ENCODE results near the gene CPN1.
A peak's percentile ranks its signal among the peaks of the same experiment; 100 is the strongest.

Gene CPN1

GRCh38 chr10:100053686-100054460, 27.8 kb downstream of the CPN1 start:
- H3K27ac ChIP-seq (ENCODE audit: low read length), result no peak overlapping the region
- H3K36me3 ChIP-seq (replicated peaks; ENCODE audit: low read depth, low read length), result no peaks in the 10 kb centered on the region
- H3K4me1 ChIP-seq (ENCODE audit: low read length), result no peaks in the 10 kb centered on the region
- no peak overlapping the region for H3K4me2 ChIP-seq (ENCODE audit: low read length)
- H2AFZ ChIP-seq (ENCODE audit: low read depth, low read length), result no peak overlapping the region
- H3K79me2 ChIP-seq (ENCODE audit: low read length), result no peaks in the 10 kb centered on the region
- TF ChIP-seq CTCF (IDR thresholded peaks at IDR 0.05; ENCODE audit: low read depth, low read length), result no peak
- TF ChIP-seq EZH2phosphoT487 (IDR thresholded peaks at IDR 0.05; ENCODE audit: low read depth), result no peak
- H4K20me1 ChIP-seq (ENCODE audit: insufficient read depth, low read length), result no peaks in the 10 kb centered on the region
- peaks cover 12% of the 10 kb centered on the region for H3K27me3 ChIP-seq (ENCODE audit: low read depth, low read length)
- no peak overlapping the region for H3K9ac ChIP-seq (ENCODE audit: low read length)
- H3K4me3 ChIP-seq (ENCODE audit: low read length), result no peak overlapping the region
- no peaks in the 10 kb centered on the region for H3K9me3 ChIP-seq (ENCODE audit: insufficient read depth, low read length)

- no peak overlapping the region for H3K27ac ChIP-seq (ENCODE audit: low read length)
- peak overlapping the region; percentile 87; the same call in 1 of the 2 replicates for H2AFZ ChIP-seq (ENCODE audit: low read depth, low read length)
Observed at GRCh38 chr10:100046021-100046486, 35.6 kb downstream of the CPN1 start.

GRCh38 chr10:100045592-100045991, 36.1 kb downstream of the CPN1 start:
- H4K20me1 ChIP-seq (ENCODE audit: insufficient read depth, low read length), result no peaks in the 10 kb centered on the region
- no peak overlapping the region for H2AFZ ChIP-seq (ENCODE audit: low read depth, low read length)
- TF ChIP-seq EZH2phosphoT487 (IDR thresholded peaks at IDR 0.05; ENCODE audit: low read depth), result no peak
- no peak for TF ChIP-seq CTCF (IDR thresholded peaks at IDR 0.05; ENCODE audit: low read depth, low read length)
- H3K79me2 ChIP-seq (ENCODE audit: low read length), result no peaks in the 10 kb centered on the region
- no peaks in the 10 kb centered on the region for H3K36me3 ChIP-seq (replicated peaks; ENCODE audit: low read depth, low read length)
- H3K4me1 ChIP-seq (ENCODE audit: low read length), result no peaks in the 10 kb centered on the region
- H3K4me3 ChIP-seq (ENCODE audit: low read length), result no peak overlapping the region
- H3K9me3 ChIP-seq (ENCODE audit: insufficient read depth, low read length), result no peaks in the 10 kb centered on the region
- no peak overlapping the region for H3K27ac ChIP-seq (ENCODE audit: low read length)
- no peak overlapping the region for H3K9ac ChIP-seq (ENCODE audit: low read length)
- H3K27me3 ChIP-seq (ENCODE audit: low read depth, low read length), result no peaks in the 10 kb centered on the region
- H3K4me2 ChIP-seq (ENCODE audit: low read length), result peak overlapping the region; percentile 24; the same call in 1 of the 2 replicates

More at GRCh38 chr10:100046021-100046486, 35.6 kb downstream of the CPN1 start:
- Histone ChIP-seq H4K20me1 (ENCODE audit: insufficient read depth, low read length) (no peaks in the 10 kb centered on the region), H3K79me2 (ENCODE audit: low read length) (no peaks in the 10 kb centered on the region), H3K36me3 (replicated peaks; ENCODE audit: low read depth, low read length) (no peaks in the 10 kb centered on the region), H3K4me1 (ENCODE audit: low read length) (no peaks in the 10 kb centered on the region), H3K9ac (ENCODE audit: low read length) (no peak overlapping the region), H3K4me3 (ENCODE audit: low read length) (no peak overlapping the region), H3K27me3 (ENCODE audit: low read depth, low read length) (no peaks in the 10 kb centered on the region), H3K4me2 (ENCODE audit: low read length) (peak overlapping the region; percentile 40), H3K9me3 (ENCODE audit: insufficient read depth, low read length) (no peaks in the 10 kb centered on the region)
- peak; percentile 81 for TF ChIP-seq CTCF (IDR thresholded peaks at IDR 0.05; ENCODE audit: low read depth, low read length)
- TF ChIP-seq EZH2phosphoT487 (IDR thresholded peaks at IDR 0.05; ENCODE audit: low read depth), result no peak

- Histone ChIP-seq H3K36me3 (replicated peaks; ENCODE audit: low read depth, low read length) (no peaks in the 10 kb centered on the region), H3K27me3 (ENCODE audit: low read depth, low read length) (no peaks in the 10 kb centered on the region), H4K20me1 (ENCODE audit: insufficient read depth, low read length) (no peaks in the 10 kb centered on the region), H3K79me2 (ENCODE audit: low read length) (no peaks in the 10 kb centered on the region), H3K4me3 (ENCODE audit: low read length) (no peak overlapping the region), H3K27ac (ENCODE audit: low read length) (no peak overlapping the region), H2AFZ (ENCODE audit: low read depth, low read length) (no peak overlapping the region), H3K9ac (ENCODE audit: low read length) (no peak overlapping the region), H3K9me3 (ENCODE audit: insufficient read depth, low read length) (no peaks in the 10 kb centered on the region), H3K4me1 (ENCODE audit: low read length) (no peaks in the 10 kb centered on the region), H3K4me2 (ENCODE audit: low read length) (no peak overlapping the region)
- TF ChIP-seq EZH2phosphoT487 (IDR thresholded peaks at IDR 0.05; ENCODE audit: low read depth) (no peak), CTCF (IDR thresholded peaks at IDR 0.05; ENCODE audit: low read depth, low read length) (no peak)
Observed at GRCh38 chr10:100043796-100044195, 37.9 kb downstream of the CPN1 start.
